Astrocyte of the spinal cord (primary cell): ENCODE measurements around the gene PPP2R3C.
"Not testable (repeated sequence)": the region's sequence is repeated elsewhere in the genome, so short reads cannot be mapped to it uniquely, and the experiment has no call there.

ENCODE experiments used
- DNase-seq: peaks from one replicate; pipeline ENCODE4 v3.0.0; 2011; ENCODE audit warnings: low read depth, low spot score
- H3K4me3 ChIP-seq: 2 replicates; pipeline ENCODE4 v1.5.1; 2011; ENCODE audit warnings: low read depth, mild to moderate bottlenecking, low read length, moderate library complexity
- in situ Hi-C: cut with HindIII; loops from 2 replicates; pipeline ENCODE4 v1.10.0; 2017; ENCODE audit warnings: low sequenced_read_pairs
- TF ChIP-seq, protein P1 (sequence below): IDR thresholded peaks from 2 replicates; pipeline ENCODE4 v1.5.1; 2012; ENCODE audit warnings: low read depth, mild to moderate bottlenecking, low read length, inconsistent platforms

PPP2R3C gene

DNA sequence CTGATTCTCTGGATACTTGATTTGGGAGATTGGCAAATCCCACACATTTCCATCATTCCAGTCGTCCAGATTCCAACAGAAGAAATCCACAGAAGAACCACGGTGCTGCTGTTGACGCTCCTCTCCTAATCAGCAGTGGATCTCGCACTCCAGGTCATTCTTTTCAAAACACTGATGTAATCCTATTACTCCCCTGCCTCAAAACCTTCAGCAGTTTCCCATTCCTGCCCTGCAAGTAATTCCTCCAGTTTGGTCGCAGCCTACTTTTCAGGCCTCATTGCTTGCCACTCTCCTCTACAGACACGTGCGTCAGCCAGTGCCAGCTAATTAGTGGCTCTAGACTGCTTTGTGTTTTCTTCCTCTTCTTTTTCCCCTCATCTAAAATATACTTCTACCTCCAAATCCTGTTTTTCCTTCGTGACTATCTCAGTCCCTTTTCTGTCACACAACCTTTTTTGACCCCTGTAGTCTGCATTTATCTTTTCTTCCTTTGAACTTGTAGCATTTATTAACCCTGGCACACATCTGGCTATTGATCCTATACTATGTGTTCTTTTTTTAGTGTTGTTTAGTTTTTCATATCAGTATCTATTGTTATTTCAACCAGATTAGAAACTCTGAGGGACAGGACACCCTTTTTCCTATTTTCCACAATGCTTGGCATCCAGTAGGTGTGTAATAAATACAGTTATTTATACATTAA is 37.3 kb upstream of the PPP2R3C start:
- in situ Hi-C loops, result no loop called here
- DNase-seq, result no peak
- TF ChIP-seq, protein P1, sequence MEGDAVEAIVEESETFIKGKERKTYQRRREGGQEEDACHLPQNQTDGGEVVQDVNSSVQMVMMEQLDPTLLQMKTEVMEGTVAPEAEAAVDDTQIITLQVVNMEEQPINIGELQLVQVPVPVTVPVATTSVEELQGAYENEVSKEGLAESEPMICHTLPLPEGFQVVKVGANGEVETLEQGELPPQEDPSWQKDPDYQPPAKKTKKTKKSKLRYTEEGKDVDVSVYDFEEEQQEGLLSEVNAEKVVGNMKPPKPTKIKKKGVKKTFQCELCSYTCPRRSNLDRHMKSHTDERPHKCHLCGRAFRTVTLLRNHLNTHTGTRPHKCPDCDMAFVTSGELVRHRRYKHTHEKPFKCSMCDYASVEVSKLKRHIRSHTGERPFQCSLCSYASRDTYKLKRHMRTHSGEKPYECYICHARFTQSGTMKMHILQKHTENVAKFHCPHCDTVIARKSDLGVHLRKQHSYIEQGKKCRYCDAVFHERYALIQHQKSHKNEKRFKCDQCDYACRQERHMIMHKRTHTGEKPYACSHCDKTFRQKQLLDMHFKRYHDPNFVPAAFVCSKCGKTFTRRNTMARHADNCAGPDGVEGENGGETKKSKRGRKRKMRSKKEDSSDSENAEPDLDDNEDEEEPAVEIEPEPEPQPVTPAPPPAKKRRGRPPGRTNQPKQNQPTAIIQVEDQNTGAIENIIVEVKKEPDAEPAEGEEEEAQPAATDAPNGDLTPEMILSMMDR, result no peak
- no peak overlapping the region for H3K4me3 ChIP-seq

DNA sequence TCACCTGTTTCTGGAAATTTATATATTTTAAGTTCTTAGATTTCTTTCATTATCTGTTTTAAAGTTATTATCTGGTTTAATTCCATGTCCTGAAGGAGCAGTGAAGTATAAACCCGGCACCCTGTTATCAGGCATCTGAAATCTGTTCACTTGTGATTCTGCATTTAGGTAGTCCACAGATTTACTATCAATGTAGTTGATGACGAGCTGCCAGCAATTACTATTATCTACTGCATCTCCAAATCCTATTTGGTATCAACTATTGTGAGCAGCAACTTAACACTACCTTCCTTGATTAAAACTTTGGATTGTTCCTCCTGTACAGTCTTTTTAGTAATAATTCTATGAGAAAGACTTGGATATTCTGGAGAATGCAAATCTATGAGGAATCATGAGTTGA is 36.7 kb upstream of the PPP2R3C start:
- DNase-seq, result no peak
- TF ChIP-seq, protein P1, result no peak
- H3K4me3 ChIP-seq, result no peak overlapping the region
- in situ Hi-C loops, result no loop called here

- TF ChIP-seq, protein P1, result no peak
- in situ Hi-C loops, result no loop called here
- H3K4me3 ChIP-seq, result no peak overlapping the region
- peak; percentile 50 for DNase-seq
Observed at GRCh38 chr14:35155962-35156361, 34.2 kb upstream of the PPP2R3C start.

DNA sequence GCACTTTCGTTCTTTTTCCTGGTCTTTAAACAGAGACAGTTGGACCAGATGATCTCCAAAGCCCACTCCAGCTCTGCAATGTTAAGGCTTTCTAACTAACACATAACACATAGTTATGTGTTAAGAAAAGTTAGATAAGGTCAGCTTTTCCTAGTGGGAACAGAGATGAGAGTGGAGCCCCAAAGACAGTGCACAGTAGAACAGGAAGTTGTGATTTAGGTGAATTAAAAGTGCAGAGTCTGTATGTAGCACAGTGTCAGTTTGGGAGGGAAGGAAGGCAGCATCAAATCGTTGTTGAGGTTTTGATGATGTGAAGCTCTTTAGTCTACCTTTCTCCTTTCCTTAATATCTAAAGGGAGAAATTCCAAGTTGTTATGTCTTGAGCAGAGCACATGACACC is 32.2 kb upstream of the PPP2R3C start:
- DNase-seq, result no peak
- TF ChIP-seq, protein P1, result no peak
- H3K4me3 ChIP-seq, result no peak overlapping the region
- in situ Hi-C loops, result no loop called here

GRCh38 chr14:35152531-35152930 is 30.7 kb upstream of the PPP2R3C start:
- DNase-seq, in situ Hi-C loops: not testable (repeated sequence)

GRCh38 chr14:35149239-35149638 is 27.4 kb upstream of the PPP2R3C start:
- no peak overlapping the region for H3K4me3 ChIP-seq
- in situ Hi-C loops, result no loop called here
- TF ChIP-seq, protein P1, result no peak

More at GRCh38 chr14:35152531-35152930, 30.7 kb upstream of the PPP2R3C start:
- not testable (repeated sequence) for H3K4me3 ChIP-seq

DNA sequence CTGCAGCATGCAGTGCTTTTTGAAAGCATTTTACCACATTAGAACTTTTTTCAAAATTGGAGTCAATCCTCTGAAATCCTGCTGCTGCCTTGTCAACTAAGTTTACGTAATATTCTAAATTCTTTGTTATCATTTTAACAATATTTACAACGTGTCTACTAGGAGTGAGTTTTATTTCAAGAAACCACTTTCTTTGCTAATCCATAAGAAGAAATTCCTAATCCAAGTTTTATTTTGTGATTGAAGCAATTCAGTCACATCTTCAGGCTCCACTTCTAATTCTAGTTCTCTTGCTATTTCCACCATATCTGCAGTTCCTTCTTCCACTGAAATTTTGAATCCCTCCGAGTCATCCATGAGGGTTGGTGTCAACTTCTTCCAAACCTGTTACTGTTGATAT is 25.9 kb upstream of the PPP2R3C start:
- DNase-seq, result no peak
- in situ Hi-C loops, result no loop called here
- TF ChIP-seq, protein P1, result no peak
- no peak overlapping the region for H3K4me3 ChIP-seq

More at GRCh38 chr14:35149239-35149638, 27.4 kb upstream of the PPP2R3C start:
- no peak for DNase-seq
